Peyer's patch (tissue), 4 donors: Measurements from ENCODE around the gene ITPKB.

ENCODE experiments used
- CTCF ChIP-seq, 6 experiments: fragments of 450-650 bp in 4 of 6; fragments of 200-600 bp in 2 of 6; sonication (generic) in 1 of 6; IDR thresholded peaks; one replicate each; pipeline ENCODE4 v1.5.1; 2017 to 2019; ENCODE audit warnings: antibody characterized with exemption in 6 of 6, mild to moderate bottlenecking in 3 of 6, moderate library complexity in 1 of 6
- POLR2A ChIP-seq, 2 donors: fragments of 450-650 bp; IDR thresholded peaks; one replicate each; pipeline ENCODE4 v1.5.1; 2017; ENCODE audit warnings: antibody characterized with exemption in 2 of 2, mild to moderate bottlenecking in 2 of 2, moderate library complexity in 2 of 2

- TF ChIP-seq CTCF (IDR thresholded peaks at IDR 0.05), result no peak
- no peak for TF ChIP-seq POLR2A (IDR thresholded peaks at IDR 0.05)
These were observed 15.2 kb downstream of the ITPKB start for GRCh38 chr1:226723657-226724532.
